Gastrocnemius medialis (tissue), 4 donors: ENCODE data around the gene NFATC4. TPM values are rescaled to one million over a fixed set of nuclear protein-coding genes. Genes with fewer than 3 reads are reported as not detected.

Experiments
- ATAC-seq, 2 donors: fragments of 150-250 bp; one replicate each; pipeline ENCODE4 v1.9.1; 2016
- DNase-seq, 2 donors: peaks; one replicate each; pipeline ENCODE4 v3.0.0-alpha.2; 2019
- H3K27ac ChIP-seq, 4 donors: fragments of 200-600 bp; sonication (generic); 1 replicate in 1 of 4; 2 replicates in 3 of 4; pipeline ENCODE4 v1.5.1; 2016 to 2018; ENCODE audit warnings: mild to moderate bottlenecking in 2 of 4, moderate library complexity in 1 of 4
- H3K27me3 ChIP-seq, 3 donors: fragments of 200-600 bp; sonication (generic) in 2 of 3; 1 replicate in 1 of 3; 2 replicates in 2 of 3; pipeline versions ENCODE4 v1.5.1 to v1.6.0; 2016 to 2019; ENCODE audit warnings: mild to moderate bottlenecking in 1 of 3, moderate library complexity in 1 of 3
- H3K36me3 ChIP-seq, 2 donors: fragments of 200-600 bp; sonication (generic) in 1 of 2; one replicate each; pipeline ENCODE4 v1.5.1; 2017 to 2018
- H3K4me1 ChIP-seq, 2 donors: fragments of 200-600 bp; sonication (generic) in 1 of 2; one replicate each; pipeline ENCODE4 v1.5.1; 2016 to 2017; ENCODE audit warnings: mild to moderate bottlenecking in 2 of 2
- H3K4me3 ChIP-seq, 4 donors: fragments of 200-600 bp; sonication (generic) in 3 of 4; 1 replicate in 1 of 4; 2 replicates in 3 of 4; pipeline ENCODE4 v1.5.1; 2016 to 2019; ENCODE audit warnings: mild to moderate bottlenecking in 2 of 4
- H3K9me3 ChIP-seq, 3 donors: fragments of 200-600 bp; sonication (generic) in 2 of 3; 1 replicate in 1 of 3; 2 replicates in 2 of 3; pipeline ENCODE4 v1.5.1; 2016 to 2019
- POLR2A ChIP-seq, 2 donors: fragments of 450-650 bp; IDR thresholded peaks; one replicate each; pipeline ENCODE4 v1.6.1; 2017; ENCODE audit warnings: antibody characterized with exemption in 2 of 2, mild to moderate bottlenecking in 2 of 2, moderate library complexity in 2 of 2
- in situ Hi-C, 4 donors: fragments of 200-750 bp; cut with MboI; loops; one replicate each; pipeline versions ENCODE4 v1.15.0 to v1.8.0; 2017; ENCODE audit warnings: low sequenced_read_pairs in 4 of 4
- intact Hi-C: fragments of 100-400 bp; cut with DNase I; formaldehyde crosslinking; loops from one replicate; pipeline ENCODE4 v1.15.1; 2023; ENCODE audit warnings: low total_unique reads
- total RNA-seq, 4 donors: library from RNA; depleted of rRNA; stranded (reverse); fragments of >200 nt; gene quantifications; one replicate each; pipeline versions ENCODE4 v1.1.0 to v1.2.3, GENCODE V29; 2016
- TF ChIP-seq, protein P1 (sequence below), 5 experiments: fragments of 450-650 bp in 3 of 5; fragments of 200-600 bp in 2 of 5; sonication (generic) in 2 of 5; IDR thresholded peaks in 4 of 5; conservative IDR thresholded peaks in 1 of 5; 1 replicate in 4 of 5; 2 replicates in 1 of 5; pipeline ENCODE4 v1.5.1; 2016 to 2019; ENCODE audit warnings: antibody characterized with exemption in 5 of 5, mild to moderate bottlenecking in 3 of 5, moderate library complexity in 3 of 5

NFATC4 gene
- total RNA-seq, 4 donors from 2014 or later, result 4.6 to 13.2 (median 7.5) TPM

DNA sequence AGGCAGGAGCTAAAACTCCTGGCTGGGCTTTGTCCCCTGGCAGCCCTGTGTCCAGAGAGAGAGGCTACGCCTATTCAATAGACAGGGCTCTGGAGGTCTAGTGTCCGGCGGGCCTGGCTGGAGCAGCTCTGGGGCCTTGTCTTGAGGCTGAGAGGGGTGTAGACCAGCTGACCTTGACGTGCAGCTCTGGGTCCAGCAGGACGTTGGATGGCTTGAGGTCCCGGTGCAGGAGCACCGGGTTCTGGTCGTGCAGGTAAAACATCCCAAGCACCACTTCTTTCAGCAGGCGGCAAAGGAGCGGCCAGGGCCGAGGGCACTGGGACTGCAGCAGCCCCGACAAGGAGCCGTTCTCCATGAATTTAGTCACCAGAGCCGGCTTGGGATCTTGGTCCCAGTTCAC lies 29.1 kb upstream of the NFATC4 start:
- H3K36me3 ChIP-seq, result no peaks in the 10 kb centered on the region
- no peak for ATAC-seq
- H3K27ac ChIP-seq, result peak overlapping the region in 2 of 4 donors; percentile 59 to 62
- peak overlapping the region; percentile 33 to 54 (median 52) for H3K4me3 ChIP-seq
- intact Hi-C loops (no loop called here), in situ Hi-C loops (loop anchor here in 1 of 4 donors (10.0 kb wide), 1 partner anchor 96 kb away; no protein-coding TSS in a partner anchor)
- TF ChIP-seq, protein P1, sequence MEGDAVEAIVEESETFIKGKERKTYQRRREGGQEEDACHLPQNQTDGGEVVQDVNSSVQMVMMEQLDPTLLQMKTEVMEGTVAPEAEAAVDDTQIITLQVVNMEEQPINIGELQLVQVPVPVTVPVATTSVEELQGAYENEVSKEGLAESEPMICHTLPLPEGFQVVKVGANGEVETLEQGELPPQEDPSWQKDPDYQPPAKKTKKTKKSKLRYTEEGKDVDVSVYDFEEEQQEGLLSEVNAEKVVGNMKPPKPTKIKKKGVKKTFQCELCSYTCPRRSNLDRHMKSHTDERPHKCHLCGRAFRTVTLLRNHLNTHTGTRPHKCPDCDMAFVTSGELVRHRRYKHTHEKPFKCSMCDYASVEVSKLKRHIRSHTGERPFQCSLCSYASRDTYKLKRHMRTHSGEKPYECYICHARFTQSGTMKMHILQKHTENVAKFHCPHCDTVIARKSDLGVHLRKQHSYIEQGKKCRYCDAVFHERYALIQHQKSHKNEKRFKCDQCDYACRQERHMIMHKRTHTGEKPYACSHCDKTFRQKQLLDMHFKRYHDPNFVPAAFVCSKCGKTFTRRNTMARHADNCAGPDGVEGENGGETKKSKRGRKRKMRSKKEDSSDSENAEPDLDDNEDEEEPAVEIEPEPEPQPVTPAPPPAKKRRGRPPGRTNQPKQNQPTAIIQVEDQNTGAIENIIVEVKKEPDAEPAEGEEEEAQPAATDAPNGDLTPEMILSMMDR (IDR thresholded peaks at IDR 0.05 in 4 of 5, conservative IDR thresholded peaks at IDR 0.05 in 1 of 5), result no peak
- no peak for TF ChIP-seq POLR2A (IDR thresholded peaks at IDR 0.05)
- peaks cover 0 to 7% of the 10 kb centered on the region in 2 donors for H3K4me1 ChIP-seq
- H3K27me3 ChIP-seq, result peaks cover 12 to 43% (median 39%) of the 10 kb centered on the region in 3 donors
- H3K9me3 ChIP-seq, result no peaks in the 10 kb centered on the region
- no peak for DNase-seq

DNA sequence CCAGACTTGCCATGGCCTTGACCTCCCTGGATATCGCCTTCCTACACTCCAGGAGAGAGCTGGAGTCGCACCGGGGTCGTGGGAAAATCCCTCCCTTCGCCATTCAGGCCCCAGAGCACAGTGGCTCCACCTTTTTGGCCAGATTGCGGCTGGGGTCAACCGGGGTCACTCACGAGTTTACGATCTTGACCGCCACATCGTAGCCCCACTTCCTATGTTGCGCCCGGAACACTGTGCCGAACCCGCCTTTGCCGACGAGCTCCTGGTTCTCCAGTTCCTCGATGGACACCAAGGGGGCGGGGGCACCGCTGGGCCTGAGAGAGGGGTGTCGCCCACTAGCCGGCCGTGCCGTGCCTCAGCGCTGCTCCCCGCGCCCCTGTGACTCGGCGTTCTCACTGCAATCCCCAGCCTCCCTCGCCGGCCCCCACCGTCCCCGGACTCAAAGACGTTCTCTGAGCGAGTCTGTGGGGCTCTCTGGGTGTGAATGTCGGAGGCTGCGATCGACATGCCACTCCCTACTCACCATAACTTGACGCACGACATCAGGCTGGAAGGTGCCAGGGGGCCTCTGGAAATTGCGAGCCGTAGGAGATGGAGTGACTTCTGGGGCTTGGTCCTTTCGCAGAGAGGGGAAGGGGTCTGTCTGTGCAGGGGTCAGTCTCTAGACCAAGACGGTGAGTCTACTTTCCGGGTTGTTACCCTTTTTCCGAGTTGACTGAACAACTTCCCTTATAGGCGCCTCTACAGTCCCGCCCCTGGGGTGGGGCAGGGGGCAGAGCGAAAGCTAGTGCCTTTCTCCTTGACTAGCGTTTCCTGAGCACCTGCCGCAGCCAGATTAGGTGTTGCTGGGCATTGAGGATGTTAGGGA lies 28.5 kb upstream of the NFATC4 start, which contains the start of gene RIPK3:
Gene RIPK3, minus strand, starts transcription at position 708 of the 868 bp plus-strand sequence. Its CDS starts 165 bp downstream, at position 543.
- peak within 1 kb of the TSS in 3 of 4 donors; percentile 43 to 62 (median 59) for H3K27ac ChIP-seq

DNA sequence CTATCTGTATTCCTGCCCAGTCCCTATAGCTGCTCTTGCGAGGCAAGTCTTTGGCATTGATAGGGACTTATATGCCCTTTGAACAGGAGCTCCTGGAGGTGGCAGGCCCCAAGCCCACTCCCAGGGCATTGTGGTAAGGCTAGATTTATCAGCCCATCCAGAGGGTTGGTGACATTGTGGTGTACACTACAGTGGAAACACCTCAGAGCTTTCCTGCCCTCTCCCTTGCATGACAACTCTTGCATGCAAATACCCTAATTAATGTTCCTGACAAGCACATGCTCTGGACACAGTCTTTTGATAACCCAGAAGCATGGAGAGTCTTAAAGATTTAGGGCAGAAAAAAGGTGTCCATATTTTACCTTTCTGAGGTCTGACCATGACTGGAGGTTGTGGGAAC lies 27.4 kb upstream of the NFATC4 start:
- Histone ChIP-seq H3K27me3 (peaks cover 0 to 28% (median 21%) of the 10 kb centered on the region in 3 donors), H3K27ac (no peak overlapping the region), H3K4me3 (no peak overlapping the region), H3K9me3 (no peaks in the 10 kb centered on the region), H3K36me3 (no peaks in the 10 kb centered on the region), H3K4me1 (no peaks in the 10 kb centered on the region)
- in situ Hi-C loops, result no loop called here
- TF ChIP-seq, protein P1 (IDR thresholded peaks at IDR 0.05 in 4 of 5, conservative IDR thresholded peaks at IDR 0.05 in 1 of 5), result no peak
- no peak for TF ChIP-seq POLR2A (IDR thresholded peaks at IDR 0.05)
- no peak for DNase-seq
- ATAC-seq, result no peak
- intact Hi-C loops, result no loop called here

More for the DNA sequence above, 28.5 kb upstream of the NFATC4 start, which contains the start of gene RIPK3:
- H3K4me3 ChIP-seq, result peak within 1 kb of the TSS; percentile 33 to 54 (median 52)
- H3K4me1 ChIP-seq, result peaks cover 0 to 2% of the 10 kb centered on the region in 2 donors
- intact Hi-C loops, result no loop called here
- no peaks in the 10 kb centered on the region for H3K9me3 ChIP-seq
- DNase-seq (no peak), ATAC-seq (no peak)
- H3K27me3 ChIP-seq, result peaks cover 6 to 37% (median 32%) of the 10 kb centered on the region in 3 donors
- H3K36me3 ChIP-seq, result no peaks in the 10 kb centered on the region
- in situ Hi-C loops, result loop anchor here in 1 of 4 donors (10.0 kb wide), 1 partner anchor 95 kb away; no protein-coding TSS in a partner anchor
- no peak for TF ChIP-seq POLR2A (IDR thresholded peaks at IDR 0.05)
- TF ChIP-seq, protein P1 (IDR thresholded peaks at IDR 0.05 in 4 of 5, conservative IDR thresholded peaks at IDR 0.05 in 1 of 5), result no peak

DNA sequence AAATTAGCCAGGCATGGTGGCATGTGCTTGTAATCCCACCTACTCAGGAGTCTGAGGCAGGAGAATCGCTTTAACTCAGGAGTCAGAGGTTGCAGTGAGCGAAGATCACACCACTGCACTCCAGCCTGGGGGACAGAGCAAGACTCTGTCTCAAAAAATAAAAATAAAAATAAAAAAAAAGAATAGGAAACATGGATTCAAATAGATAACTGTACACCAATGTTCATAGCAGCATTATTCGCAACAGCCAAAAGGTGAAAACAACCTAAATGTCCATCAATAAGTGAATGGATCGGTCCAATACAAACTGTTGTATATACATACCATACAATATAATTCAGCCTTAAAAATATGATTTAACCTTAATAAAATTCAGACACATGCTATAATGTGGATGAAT lies 25.1 kb upstream of the NFATC4 start:
- H3K4me3 ChIP-seq, result no peak overlapping the region
- H3K27me3 ChIP-seq, result peaks cover 0 to 14% (median 12%) of the 10 kb centered on the region in 3 donors
- H3K36me3 ChIP-seq, result no peaks in the 10 kb centered on the region
- H3K27ac ChIP-seq, result no peak overlapping the region
- no peak for TF ChIP-seq POLR2A (IDR thresholded peaks at IDR 0.05)
- TF ChIP-seq, protein P1 (IDR thresholded peaks at IDR 0.05 in 4 of 5, conservative IDR thresholded peaks at IDR 0.05 in 1 of 5), result no peak
- H3K9me3 ChIP-seq, result no peaks in the 10 kb centered on the region
- in situ Hi-C loops (no loop called here), intact Hi-C loops (no loop called here)
- no peaks in the 10 kb centered on the region for H3K4me1 ChIP-seq
- DNase-seq (no peak), ATAC-seq (no peak)
